Measurements from ENCODE around the gene LRRC8C.

GRCh38 chr1:89754518-89754917, 121.6 kb downstream of the LRRC8C start:
- TF ChIP-seq CTCF (conservative IDR thresholded peaks at IDR 0.05 in 1 of 2, IDR thresholded peaks at IDR 0.05 in 1 of 2; ENCODE audit: extremely low read depth in 1 of 2, insufficient read depth in 1 of 2, low read depth in 1 of 2, low read length in 2 of 2) (no peak), EZH2 (IDR thresholded peaks at IDR 0.05; ENCODE audit: borderline replicate concordance, low read length) (no peak)
